ENCODE measurements around the gene SYNGR1. TPM values are rescaled to one million over a fixed set of nuclear protein-coding genes. Genes with fewer than 3 reads are reported as not detected.

The SYNGR1 gene
- total RNA-seq, 1 experiment from 2014 or later: 9.0 TPM

- ChIA-PET CTCF (no interaction called here), POLR2A (ENCODE audit: unreplicated experiment) (no interaction called here)
- H3K4me2 ChIP-seq (ENCODE audit: low read length): no peak overlapping the region
- no peaks in the 10 kb centered on the region for H3K36me3 ChIP-seq (ENCODE audit: low read depth, low read length)
- no peaks in the 10 kb centered on the region for H3K9me3 ChIP-seq (ENCODE audit: low read length)
- BruUV-seq (replicated peaks): no TSS peak
- TF ChIP-seq CTCF (conservative IDR thresholded peaks at IDR 0.05; ENCODE audit: low read depth, low read length): peak; percentile 44; the same call in 1 of the 2 replicates
- no peak for TF ChIP-seq EZH2phosphoT487 (IDR thresholded peaks at IDR 0.05; ENCODE audit: borderline replicate concordance, low read length)
- ATAC-seq: peak; percentile 51
- peak; percentile 23 for DNase-seq
- H3K27ac ChIP-seq (ENCODE audit: low read length): no peak overlapping the region
- H3K4me1 ChIP-seq (ENCODE audit: insufficient read depth, low read length): no peaks in the 10 kb centered on the region
- H3K9me2 ChIP-seq (replicated peaks; ENCODE audit: low read length): no peaks in the 10 kb centered on the region
- no peaks in the 10 kb centered on the region for H4K20me1 ChIP-seq (ENCODE audit: low read length)
- H3K9ac ChIP-seq (ENCODE audit: low read length): no peak overlapping the region
- H3K27me3 ChIP-seq (ENCODE audit: low read length): no peaks in the 10 kb centered on the region
- intact Hi-C loops (cut with micrococcal nuclease): no loop called here
- H3F3A ChIP-seq (ENCODE audit: low read length, unreplicated experiment): no peaks in the 10 kb centered on the region
- H3K79me2 ChIP-seq (ENCODE audit: low read length): no peaks in the 10 kb centered on the region
- no peak overlapping the region for H2AFZ ChIP-seq (ENCODE audit: low read length)
- no peak overlapping the region for H3K4me3 ChIP-seq (ENCODE audit: low read length)
Measured at GRCh38 chr22:39384750-39385480, 35.1 kb downstream of the SYNGR1 start.

GRCh38 chr22:39388261-39389011 is 38.6 kb downstream of the SYNGR1 start:
- Histone ChIP-seq H3K9me2 (replicated peaks; ENCODE audit: low read length) (no peaks in the 10 kb centered on the region), H3K27me3 (ENCODE audit: low read length) (no peaks in the 10 kb centered on the region), H3K4me1 (ENCODE audit: insufficient read depth, low read length) (no peaks in the 10 kb centered on the region), H3K27ac (ENCODE audit: low read length) (no peak overlapping the region), H3F3A (ENCODE audit: low read length, unreplicated experiment) (no peaks in the 10 kb centered on the region), H3K4me2 (ENCODE audit: low read length) (peak overlapping the region; percentile 76), H2AFZ (ENCODE audit: low read length) (peak overlapping the region; percentile 90), H3K4me3 (ENCODE audit: low read length) (peak overlapping the region; percentile 65), H3K79me2 (ENCODE audit: low read length) (no peaks in the 10 kb centered on the region), H3K9me3 (ENCODE audit: low read length) (no peaks in the 10 kb centered on the region), H3K36me3 (ENCODE audit: low read depth, low read length) (no peaks in the 10 kb centered on the region), H4K20me1 (ENCODE audit: low read length) (no peaks in the 10 kb centered on the region), H3K9ac (ENCODE audit: low read length) (no peak overlapping the region)
- BruUV-seq (replicated peaks): no TSS peak
- CTCF ChIA-PET: no interaction called here
- peak; percentile 96 for ATAC-seq
- DNase-seq: peak; percentile 63
- POLR2A ChIA-PET (ENCODE audit: unreplicated experiment): no interaction called here
- no peak for TF ChIP-seq EZH2phosphoT487 (IDR thresholded peaks at IDR 0.05; ENCODE audit: borderline replicate concordance, low read length)
- no peak for TF ChIP-seq EZH2 (IDR thresholded peaks at IDR 0.05; ENCODE audit: low read length, unreplicated experiment)
- TF ChIP-seq CTCF (conservative IDR thresholded peaks at IDR 0.05; ENCODE audit: low read depth, low read length): no peak
- intact Hi-C loops (cut with micrococcal nuclease): no loop called here

GRCh38 chr22:39389420-39389819 is 39.6 kb downstream of the SYNGR1 start:
- H3K9ac ChIP-seq (ENCODE audit: low read length): no peak overlapping the region
- ChIA-PET POLR2A (ENCODE audit: unreplicated experiment) (no interaction called here), CTCF (no interaction called here)
- no peaks in the 10 kb centered on the region for H3K9me2 ChIP-seq (replicated peaks; ENCODE audit: low read length)
- no peaks in the 10 kb centered on the region for H3K79me2 ChIP-seq (ENCODE audit: low read length)
- no peaks in the 10 kb centered on the region for H3K9me3 ChIP-seq (ENCODE audit: low read length)
- no peak overlapping the region for H3K4me3 ChIP-seq (ENCODE audit: low read length)
- H3F3A ChIP-seq (ENCODE audit: low read length, unreplicated experiment): no peaks in the 10 kb centered on the region
- no peaks in the 10 kb centered on the region for H4K20me1 ChIP-seq (ENCODE audit: low read length)
- H3K27me3 ChIP-seq (ENCODE audit: low read length): no peaks in the 10 kb centered on the region
- no peak overlapping the region for H2AFZ ChIP-seq (ENCODE audit: low read length)
- intact Hi-C loops (cut with micrococcal nuclease): no loop called here
- no peaks in the 10 kb centered on the region for H3K36me3 ChIP-seq (ENCODE audit: low read depth, low read length)
- no peak overlapping the region for H3K27ac ChIP-seq (ENCODE audit: low read length)
- H3K4me2 ChIP-seq (ENCODE audit: low read length): no peak overlapping the region
- BruUV-seq (replicated peaks): no TSS peak
- TF ChIP-seq EZH2 (IDR thresholded peaks at IDR 0.05; ENCODE audit: low read length, unreplicated experiment) (no peak), CTCF (conservative IDR thresholded peaks at IDR 0.05; ENCODE audit: low read depth, low read length) (no peak), EZH2phosphoT487 (IDR thresholded peaks at IDR 0.05; ENCODE audit: borderline replicate concordance, low read length) (no peak)
- DNase-seq: no peak
- no peaks in the 10 kb centered on the region for H3K4me1 ChIP-seq (ENCODE audit: insufficient read depth, low read length)
- ATAC-seq: no peak

Data from PC-3 (cell line).